GM19463 (cell line): Measurements from ENCODE around the gene ARAP3.

Experiments
- ATAC-seq: cut with Tn5 transposase; IDR thresholded peaks from one replicate; pipeline ENCODE4 v1.9.1; 2021; ENCODE audit warnings: mild to moderate bottlenecking, moderate library complexity; ENCODE audit not compliant: unreplicated experiment

The ARAP3 gene

GRCh38 chr5:141672071-141672840, 9.8 kb downstream of the ARAP3 start:
- no peak for ATAC-seq

GRCh38 chr5:141669520-141669919, 12.5 kb downstream of the ARAP3 start:
- no peak for ATAC-seq

GRCh38 chr5:141668601-141669265, 13.3 kb downstream of the ARAP3 start:
- no peak for ATAC-seq

GRCh38 chr5:141665995-141666940, 15.8 kb downstream of the ARAP3 start:
- no peak for ATAC-seq

- peak; percentile 98 for ATAC-seq
Measured at GRCh38 chr5:141664733-141665461, 17.1 kb downstream of the ARAP3 start.

GRCh38 chr5:141663506-141663905, 18.5 kb downstream of the ARAP3 start:
- no peak for ATAC-seq

- no peak for ATAC-seq
Measured at GRCh38 chr5:141662028-141662427, 20.0 kb downstream of the ARAP3 start.

GRCh38 chr5:141657937-141658545, 24.0 kb downstream of the ARAP3 start:
- ATAC-seq, result peak; percentile 87

GRCh38 chr5:141657404-141657803, 24.6 kb downstream of the ARAP3 start:
- no peak for ATAC-seq

GRCh38 chr5:141656396-141656795, 25.6 kb downstream of the ARAP3 start:
- no peak for ATAC-seq

- no peak for ATAC-seq
Measured at GRCh38 chr5:141655020-141655419, 27.0 kb downstream of the ARAP3 start.

GRCh38 chr5:141654298-141654697, 27.7 kb downstream of the ARAP3 start:
- ATAC-seq, result no peak

GRCh38 chr5:141651728-141652105, 30.3 kb downstream of the ARAP3 start:
- no peak for ATAC-seq

GRCh38 chr5:141650851-141651727, 30.9 kb downstream of the ARAP3 start, which contains the start of gene FCHSD1:
Gene FCHSD1 (minus strand): TSS chr5:141651418. CDS start chr5:141651368, 50 bp downstream.
- ATAC-seq, result peak; percentile 97

- ATAC-seq, result no peak
Measured at GRCh38 chr5:141649972-141650371, 32.1 kb downstream of the ARAP3 start.

GRCh38 chr5:141649056-141649688, 32.9 kb downstream of the ARAP3 start:
- ATAC-seq, result no peak

GRCh38 chr5:141647851-141648250, 34.2 kb downstream of the ARAP3 start:
- ATAC-seq, result no peak

- ATAC-seq, result no peak
Measured at GRCh38 chr5:141647242-141647641, 34.8 kb downstream of the ARAP3 start.

- ATAC-seq, result no peak
Measured at GRCh38 chr5:141646026-141646425, 36.0 kb downstream of the ARAP3 start.
